SK-N-MC (cell line): ENCODE measurements around the gene SLC5A11.
"Not testable (repeated sequence)": the region's sequence is repeated elsewhere in the genome, so short reads cannot be mapped to it uniquely, and the experiment has no call there.

Experiments
- DNase-seq: peaks from one replicate; pipeline ENCODE4 v3.0.0-alpha.2; 2011; ENCODE audit warnings: low read depth, low spot score
- H3K27ac ChIP-seq: fragments of 200-600 bp; sonication (generic); 2 replicates; pipeline ENCODE4 v1.5.1; 2016; ENCODE audit warnings: mixed run types
- H3K36me3 ChIP-seq: fragments of 200-600 bp; sonication (generic); 2 replicates; pipeline ENCODE4 v1.6.1; 2017; ENCODE audit warnings: antibody characterized with exemption, low read length, mixed read lengths; ENCODE audit not compliant: insufficient read depth
- H3K4me3 ChIP-seq: fragments of 200-600 bp; sonication (generic); 2 replicates; pipeline ENCODE4 v1.5.1; 2016
- H3K9ac ChIP-seq: fragments of 200-600 bp; sonication (generic); 2 replicates; pipeline ENCODE4 v1.8.0; 2017; ENCODE audit warnings: mixed run types, mixed read lengths; ENCODE audit not compliant: insufficient read length
- H3K9me3 ChIP-seq: fragments of 200-600 bp; sonication (generic); 2 replicates; pipeline ENCODE4 v1.6.1; 2017; ENCODE audit warnings: low read depth, mild to moderate bottlenecking, antibody characterized with exemption, low read length, moderate library complexity, mixed read lengths
- EZH2 ChIP-seq: fragments of 200-600 bp; sonication (generic); IDR thresholded peaks from one replicate; pipeline ENCODE4 v1.6.1; 2017; ENCODE audit warnings: antibody characterized with exemption
- FOXP2 ChIP-seq: optimal IDR thresholded peaks from 2 replicates; pipeline ENCODE3; 2011; ENCODE audit warnings: mild to moderate bottlenecking, moderate library complexity; ENCODE audit not compliant: insufficient read depth; ENCODE audit errors: extremely low read length, control extremely low read depth
- POLR2AphosphoS5 ChIP-seq: IDR thresholded peaks from 2 replicates; pipeline ENCODE4 v1.6.1; 2012; ENCODE audit warnings: mild to moderate bottlenecking, low read depth, low read length, borderline replicate concordance

Gene SLC5A11

GRCh38 chr16:24853169-24853824 is 7.5 kb downstream of the SLC5A11 start:
- TF ChIP-seq FOXP2 (no peak), POLR2AphosphoS5 (no peak), EZH2 (no peak)
- DNase-seq = no peak
- Histone ChIP-seq H3K9ac (no peak overlapping the region), H3K36me3 (no peaks in the 10 kb centered on the region), H3K4me3 (peak overlapping the region; percentile 37; the same call in 1 of the 2 replicates), H3K9me3 (no peaks in the 10 kb centered on the region), H3K27ac (no peak overlapping the region)

GRCh38 chr16:24853830-24854229 is 8.1 kb downstream of the SLC5A11 start:
- no peak for DNase-seq
- H3K27ac ChIP-seq = no peak overlapping the region
- H3K4me3 ChIP-seq = peak overlapping the region; percentile 37; the same call in 1 of the 2 replicates
- no peaks in the 10 kb centered on the region for H3K36me3 ChIP-seq
- no peak for TF ChIP-seq EZH2
- TF ChIP-seq FOXP2 = no peak
- TF ChIP-seq POLR2AphosphoS5 = no peak
- no peak overlapping the region for H3K9ac ChIP-seq
- no peaks in the 10 kb centered on the region for H3K9me3 ChIP-seq

GRCh38 chr16:24854607-24855171 is 8.9 kb downstream of the SLC5A11 start:
- Histone ChIP-seq H3K27ac (no peak overlapping the region), H3K4me3 (no peak overlapping the region), H3K9me3 (no peaks in the 10 kb centered on the region), H3K9ac (no peak overlapping the region), H3K36me3 (no peaks in the 10 kb centered on the region)
- no peak for TF ChIP-seq POLR2AphosphoS5
- no peak for TF ChIP-seq EZH2
- no peak for TF ChIP-seq FOXP2
- DNase-seq = no peak

GRCh38 chr16:24855678-24856077 is 9.9 kb downstream of the SLC5A11 start:
- TF ChIP-seq FOXP2 (no peak), EZH2 (no peak), POLR2AphosphoS5 (no peak)
- H3K27ac ChIP-seq = no peak overlapping the region
- H3K9me3 ChIP-seq = no peaks in the 10 kb centered on the region
- no peak overlapping the region for H3K4me3 ChIP-seq
- H3K9ac ChIP-seq = no peak overlapping the region
- no peaks in the 10 kb centered on the region for H3K36me3 ChIP-seq
- no peak for DNase-seq

- not testable (repeated sequence) for H3K9me3 ChIP-seq, DNase-seq, H3K4me3 ChIP-seq, H3K9ac ChIP-seq, H3K27ac ChIP-seq, H3K36me3 ChIP-seq
These were observed 11.1 kb downstream of the SLC5A11 start for GRCh38 chr16:24856871-24857270.

- Histone ChIP-seq H3K27ac (no peak overlapping the region), H3K36me3 (no peaks in the 10 kb centered on the region), H3K9ac (no peak overlapping the region), H3K9me3 (no peaks in the 10 kb centered on the region), H3K4me3 (no peak overlapping the region)
- no peak for DNase-seq
- no peak for TF ChIP-seq POLR2AphosphoS5
- no peak for TF ChIP-seq FOXP2
- TF ChIP-seq EZH2 = no peak
These were observed 12.7 kb downstream of the SLC5A11 start for GRCh38 chr16:24858219-24859041.

- no peak for DNase-seq
- no peak overlapping the region for H3K27ac ChIP-seq
These were observed 15.7 kb downstream of the SLC5A11 start for GRCh38 chr16:24861461-24861860.

GRCh38 chr16:24863582-24864437 is 18.0 kb downstream of the SLC5A11 start:
- TF ChIP-seq EZH2 (no peak), POLR2AphosphoS5 (no peak), FOXP2 (no peak)
- no peak overlapping the region for H3K9ac ChIP-seq
- no peaks in the 10 kb centered on the region for H3K36me3 ChIP-seq
- no peak overlapping the region for H3K4me3 ChIP-seq
- no peaks in the 10 kb centered on the region for H3K9me3 ChIP-seq
- DNase-seq = no peak
- H3K27ac ChIP-seq = no peak overlapping the region

More at GRCh38 chr16:24861461-24861860, 15.7 kb downstream of the SLC5A11 start:
- no peaks in the 10 kb centered on the region for H3K9me3 ChIP-seq
- TF ChIP-seq POLR2AphosphoS5 (no peak), FOXP2 (no peak), EZH2 (no peak)
- H3K36me3 ChIP-seq = no peaks in the 10 kb centered on the region
- H3K4me3 ChIP-seq = no peak overlapping the region
- H3K9ac ChIP-seq = no peak overlapping the region
